ENCODE results near the gene TWIST2.

TWIST2 gene

DNA sequence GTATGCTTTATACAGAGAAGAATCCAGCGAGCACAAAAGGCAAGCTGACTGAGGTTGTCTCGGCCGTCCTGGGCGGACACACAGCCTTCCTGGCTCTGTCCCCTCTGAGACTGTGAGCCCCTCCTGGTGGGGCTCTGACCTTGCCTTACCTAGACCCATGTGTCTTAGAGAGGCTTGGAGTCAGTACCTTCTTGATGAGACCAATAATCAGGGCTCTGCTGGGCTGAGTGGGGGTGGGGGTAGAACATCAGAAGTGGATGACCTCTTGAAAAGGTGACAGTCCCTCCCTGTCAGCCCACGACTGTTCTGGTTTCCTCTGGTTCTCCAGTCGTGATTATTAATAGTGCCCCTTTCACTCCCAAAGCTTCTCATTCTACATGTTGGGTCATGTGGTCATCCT is 31.2 kb downstream of the TWIST2 start:
- TF ChIP-seq, protein P1, sequence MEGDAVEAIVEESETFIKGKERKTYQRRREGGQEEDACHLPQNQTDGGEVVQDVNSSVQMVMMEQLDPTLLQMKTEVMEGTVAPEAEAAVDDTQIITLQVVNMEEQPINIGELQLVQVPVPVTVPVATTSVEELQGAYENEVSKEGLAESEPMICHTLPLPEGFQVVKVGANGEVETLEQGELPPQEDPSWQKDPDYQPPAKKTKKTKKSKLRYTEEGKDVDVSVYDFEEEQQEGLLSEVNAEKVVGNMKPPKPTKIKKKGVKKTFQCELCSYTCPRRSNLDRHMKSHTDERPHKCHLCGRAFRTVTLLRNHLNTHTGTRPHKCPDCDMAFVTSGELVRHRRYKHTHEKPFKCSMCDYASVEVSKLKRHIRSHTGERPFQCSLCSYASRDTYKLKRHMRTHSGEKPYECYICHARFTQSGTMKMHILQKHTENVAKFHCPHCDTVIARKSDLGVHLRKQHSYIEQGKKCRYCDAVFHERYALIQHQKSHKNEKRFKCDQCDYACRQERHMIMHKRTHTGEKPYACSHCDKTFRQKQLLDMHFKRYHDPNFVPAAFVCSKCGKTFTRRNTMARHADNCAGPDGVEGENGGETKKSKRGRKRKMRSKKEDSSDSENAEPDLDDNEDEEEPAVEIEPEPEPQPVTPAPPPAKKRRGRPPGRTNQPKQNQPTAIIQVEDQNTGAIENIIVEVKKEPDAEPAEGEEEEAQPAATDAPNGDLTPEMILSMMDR (IDR thresholded peaks at IDR 0.05; ENCODE audit: borderline replicate concordance, control extremely low read depth, extremely low read depth, insufficient read depth, missing control alignments), result no peak
- in situ Hi-C loops (cut with MboI; ENCODE audit: low sequenced_read_pairs, unreplicated experiment), result no loop called here
- no peak for DNase-seq (ENCODE audit: low spot score)

DNA sequence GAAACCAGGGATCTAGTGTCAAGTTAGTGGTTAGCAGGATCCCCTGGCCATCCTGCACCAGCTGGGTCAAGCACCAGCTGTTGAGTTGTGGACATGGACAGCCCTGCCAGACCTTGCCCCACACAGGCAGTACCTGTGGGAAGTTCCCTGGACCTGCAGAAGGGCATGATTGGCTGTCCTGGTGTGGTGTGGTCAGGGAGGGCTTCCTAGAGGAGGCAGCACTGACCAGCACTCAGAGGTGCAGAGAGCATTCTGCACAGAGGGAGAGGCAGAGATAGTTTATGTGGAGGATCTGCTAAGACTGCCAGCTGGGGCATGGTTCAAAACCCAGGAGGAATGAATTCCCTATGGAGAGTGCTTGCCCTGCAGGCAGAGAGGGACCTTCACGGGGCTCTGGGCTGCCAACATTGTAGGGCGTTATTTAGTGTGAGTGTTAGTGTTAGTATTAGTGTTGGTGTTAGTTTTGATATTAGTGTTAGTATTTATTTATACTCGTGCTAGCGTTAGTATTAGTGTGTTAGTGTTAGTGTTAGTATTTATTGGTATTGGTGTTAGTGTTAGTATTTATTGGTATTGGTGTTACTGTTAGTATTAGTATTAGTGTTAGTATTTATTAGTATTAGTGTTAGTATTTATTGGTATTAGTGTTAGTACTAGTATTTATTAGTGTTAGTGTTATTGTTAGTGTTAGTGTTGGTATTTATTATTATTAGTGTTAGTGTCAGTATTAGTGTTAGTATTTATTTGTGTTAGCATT is 31.9 kb downstream of the TWIST2 start:
- in situ Hi-C loops (cut with MboI; ENCODE audit: low sequenced_read_pairs, unreplicated experiment), result no loop called here
- TF ChIP-seq, protein P1 (IDR thresholded peaks at IDR 0.05; ENCODE audit: borderline replicate concordance, control extremely low read depth, extremely low read depth, insufficient read depth, missing control alignments), result no peak
- DNase-seq (ENCODE audit: low spot score), result no peak

DNA sequence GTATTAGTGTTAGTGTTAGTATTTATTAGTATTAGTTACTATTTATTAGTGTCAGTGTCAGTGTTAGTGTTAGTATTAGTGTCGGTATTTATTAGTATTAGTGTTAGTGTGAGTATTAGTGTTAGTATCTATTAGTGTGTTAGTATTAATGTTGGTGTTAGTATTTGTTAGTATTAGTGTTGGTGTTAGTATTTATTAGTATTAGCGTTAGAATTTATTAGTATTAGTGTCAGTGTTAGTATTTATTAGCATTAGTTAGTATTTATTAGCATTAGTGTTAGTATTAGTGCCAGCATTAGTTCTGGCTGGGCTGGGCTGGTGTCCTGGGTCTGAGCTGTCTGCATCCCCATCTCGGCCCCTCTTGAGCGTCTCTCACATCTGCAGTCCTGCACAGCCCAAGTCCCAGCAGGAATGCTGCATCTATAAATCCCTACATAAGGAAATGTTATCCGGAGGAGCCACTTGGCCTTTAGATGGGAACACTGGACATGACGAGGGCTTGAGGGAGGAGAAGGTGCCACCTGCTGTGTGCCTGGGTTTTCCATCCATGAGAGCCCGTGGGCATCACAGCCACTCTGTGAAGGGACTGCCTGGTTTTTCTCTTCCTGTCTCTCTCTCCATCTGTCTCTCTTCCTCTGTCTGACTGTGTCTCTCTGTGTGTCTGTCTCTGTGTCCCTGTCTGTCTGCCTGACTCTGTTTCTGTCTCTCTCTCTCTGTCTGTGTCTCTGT is 33.6 kb downstream of the TWIST2 start:
- TF ChIP-seq, protein P1 (IDR thresholded peaks at IDR 0.05; ENCODE audit: borderline replicate concordance, control extremely low read depth, extremely low read depth, insufficient read depth, missing control alignments), result no peak
- no peak for DNase-seq (ENCODE audit: low spot score)

DNA sequence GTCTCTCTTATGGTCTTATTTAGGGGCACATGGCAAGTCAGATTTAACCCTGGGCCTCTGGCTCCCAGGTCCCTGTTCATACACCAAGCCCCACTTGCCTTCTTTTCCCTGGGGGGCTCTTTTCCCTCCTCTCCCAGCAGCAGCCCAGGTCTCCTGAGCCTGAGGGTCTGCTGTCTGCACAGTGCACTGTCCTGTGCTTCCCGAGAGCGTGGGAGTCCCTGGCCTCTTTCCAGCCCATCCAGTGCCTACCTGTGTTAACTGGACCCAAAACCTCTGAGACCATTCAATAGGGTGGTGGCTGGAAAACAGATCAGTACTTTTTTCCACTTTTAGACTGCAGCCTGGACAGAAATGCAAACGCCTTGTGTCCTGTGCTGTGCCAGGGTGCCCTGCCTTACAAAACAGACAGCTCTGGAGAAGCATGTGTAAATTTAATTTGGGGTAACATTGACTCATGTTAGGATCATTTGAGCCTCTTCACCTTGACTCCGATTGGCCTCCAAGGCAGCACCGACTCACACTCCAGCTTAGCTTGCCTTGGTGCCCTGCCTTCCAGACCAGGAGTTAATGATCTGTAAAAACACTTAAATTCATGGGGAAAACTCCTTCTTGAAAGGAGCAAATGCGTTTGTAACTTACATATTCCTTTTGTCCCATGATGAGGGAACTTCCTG is 34.3 kb downstream of the TWIST2 start:
- in situ Hi-C loops (cut with MboI; ENCODE audit: low sequenced_read_pairs, unreplicated experiment), result no loop called here
- TF ChIP-seq, protein P1 (IDR thresholded peaks at IDR 0.05; ENCODE audit: borderline replicate concordance, control extremely low read depth, extremely low read depth, insufficient read depth, missing control alignments), result no peak
- no peak for DNase-seq (ENCODE audit: low spot score)

More for the DNA sequence above, 33.6 kb downstream of the TWIST2 start:
- in situ Hi-C loops (cut with MboI; ENCODE audit: low sequenced_read_pairs, unreplicated experiment), result no loop called here

DNA sequence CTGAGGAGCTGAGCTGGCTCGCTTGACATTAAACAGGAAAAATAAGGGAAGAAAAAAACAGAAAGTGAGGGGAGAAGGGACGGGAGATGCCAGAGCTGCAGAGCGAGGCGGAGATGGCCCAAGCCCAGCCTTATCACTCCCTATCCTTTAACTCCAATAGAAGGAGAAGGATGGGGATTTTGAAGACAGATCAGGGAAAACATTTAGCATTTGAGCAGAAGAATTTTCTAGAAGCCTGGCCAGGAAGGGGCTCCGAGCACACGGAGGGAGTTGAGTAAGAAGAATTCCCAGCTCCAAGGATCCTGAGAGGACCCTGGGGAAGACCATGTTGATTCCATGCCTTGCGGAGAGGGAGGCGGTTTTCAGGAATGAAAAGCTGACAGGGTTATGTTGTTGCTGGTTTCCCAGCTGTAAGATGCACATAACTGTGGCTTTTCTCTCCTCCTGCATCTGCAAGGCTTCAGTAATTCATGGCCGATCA is 35.6 kb downstream of the TWIST2 start:
- DNase-seq (ENCODE audit: low spot score), result no peak
- TF ChIP-seq, protein P1 (IDR thresholded peaks at IDR 0.05; ENCODE audit: borderline replicate concordance, control extremely low read depth, extremely low read depth, insufficient read depth, missing control alignments), result no peak
- in situ Hi-C loops (cut with MboI; ENCODE audit: low sequenced_read_pairs, unreplicated experiment), result no loop called here

DNA sequence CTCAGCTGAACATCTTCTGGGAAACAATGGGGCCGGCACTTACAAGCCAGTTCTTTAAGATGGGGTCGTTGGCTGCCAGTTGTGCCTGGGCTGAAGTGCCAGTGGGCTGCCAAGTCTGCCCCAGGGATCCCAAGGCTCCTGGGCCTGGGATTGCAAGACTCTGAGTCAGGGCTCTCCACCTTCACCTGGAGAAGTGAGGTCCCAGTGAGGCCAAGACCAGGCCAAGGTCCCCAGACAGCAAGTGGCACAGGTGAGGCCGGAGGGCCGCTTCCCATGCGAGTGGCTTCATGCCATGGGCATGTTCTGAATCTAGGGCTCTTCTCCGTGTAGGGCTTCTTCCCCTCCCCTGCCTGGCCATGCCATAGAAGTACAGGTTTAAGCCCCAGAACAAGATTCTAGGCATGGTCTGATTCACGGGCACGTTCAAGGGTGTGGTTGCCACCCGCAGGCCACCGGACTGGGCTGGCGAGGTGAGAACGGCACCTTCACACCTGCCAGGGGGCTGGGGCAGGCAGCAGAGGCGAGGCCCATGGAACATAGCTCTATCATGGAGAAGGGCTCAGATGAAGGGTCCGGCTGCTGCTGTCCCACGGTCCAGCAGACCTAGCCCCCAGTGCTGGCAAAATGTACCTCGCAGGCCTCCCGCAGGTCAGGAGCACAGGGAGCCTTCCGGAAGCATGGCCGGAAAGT is 36.4 kb downstream of the TWIST2 start:
- in situ Hi-C loops (cut with MboI; ENCODE audit: low sequenced_read_pairs, unreplicated experiment), result no loop called here
- TF ChIP-seq, protein P1 (IDR thresholded peaks at IDR 0.05; ENCODE audit: borderline replicate concordance, control extremely low read depth, extremely low read depth, insufficient read depth, missing control alignments), result no peak
- DNase-seq (ENCODE audit: low spot score), result no peak

Data from GM13976 (cell line).